Urothelium cell line (cell line): ENCODE measurements around the gene TBC1D7.

Experiments
- DNase-seq: peaks from one replicate; pipeline ENCODE4 v3.0.0; 2011; ENCODE audit warnings: low spot score, mixed read lengths
- FAIRE-seq: peaks from 2 replicates; lab custom pipeline; 2011; peaks lifted over from hg19 to GRCh38; lab: Jason Lieb, UNC

Gene TBC1D7

DNA sequence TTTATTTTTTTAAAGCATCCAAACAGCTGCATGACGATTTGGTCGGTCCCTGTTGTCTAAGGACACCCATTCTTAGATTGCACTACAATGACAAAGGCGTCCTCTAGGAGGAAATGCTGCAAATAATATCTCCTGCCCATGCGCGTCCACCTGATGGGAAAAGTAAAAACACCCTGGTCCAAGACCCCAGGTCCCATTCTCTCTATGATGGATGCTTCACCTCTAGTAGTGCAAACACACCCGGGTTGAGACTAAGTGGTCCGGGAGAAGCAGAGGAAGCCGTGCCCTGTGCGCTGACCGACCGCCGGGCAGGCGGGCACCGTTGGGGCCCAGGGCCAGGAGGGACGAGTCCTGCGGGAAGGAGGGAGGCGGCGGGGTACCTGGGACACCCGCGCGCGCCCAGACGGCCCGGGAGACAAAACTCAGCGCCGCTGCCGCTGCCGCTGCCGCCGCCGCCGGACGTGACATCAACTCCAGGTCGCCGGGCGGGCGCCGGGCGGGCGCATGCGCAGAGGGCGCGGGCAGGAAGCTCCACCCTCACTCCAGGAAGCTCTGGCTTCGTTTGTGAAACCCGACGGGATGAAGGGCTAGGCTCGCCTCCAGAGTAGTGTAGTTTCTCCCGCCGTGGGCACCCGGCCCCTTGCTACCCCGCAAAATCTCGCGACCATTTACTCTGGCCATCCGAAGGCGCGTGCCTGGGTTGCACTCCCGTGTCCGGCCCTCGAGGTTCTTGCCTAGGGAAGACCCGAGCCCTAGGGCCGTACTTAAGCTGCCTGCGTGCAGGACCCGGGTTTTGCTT is at the start of gene TBC1D7:
TBC1D7 (minus strand) TSS at position 462 of the 799 bp plus-strand sequence. CDS start 1,639 bp downstream, outside the sequence.
- FAIRE-seq = no peak
- peak; percentile 92 for DNase-seq

GRCh38 chr6:13377054-13377758 is 48.9 kb upstream of the TBC1D7 start:
- no peak for DNase-seq
- FAIRE-seq = no peak

DNA sequence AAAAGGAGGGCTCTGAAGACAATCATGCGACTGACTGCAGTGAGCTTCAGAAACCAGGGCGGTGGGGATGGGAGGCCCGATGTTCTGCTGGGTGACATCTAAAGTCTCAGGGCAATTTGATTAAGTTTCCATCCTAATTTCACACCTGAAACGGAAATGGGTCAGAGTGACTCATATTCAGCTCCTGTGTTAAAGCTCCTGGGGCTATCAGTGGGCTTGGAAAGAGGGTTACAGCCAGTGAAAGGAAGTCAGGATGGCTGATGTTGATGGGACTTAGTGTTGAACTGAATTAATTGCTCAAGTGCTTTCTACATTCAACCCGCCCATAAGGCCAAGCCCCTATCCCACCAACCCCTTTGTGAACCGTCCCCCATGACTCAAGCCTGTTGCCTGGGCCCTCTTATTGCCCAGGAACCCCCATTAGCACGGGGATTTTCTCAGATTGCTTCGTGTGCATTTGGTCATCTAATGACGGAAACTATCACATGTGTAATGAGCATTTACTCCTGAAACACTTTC is 47.1 kb upstream of the TBC1D7 start:
- no peak for FAIRE-seq
- no peak for DNase-seq

DNA sequence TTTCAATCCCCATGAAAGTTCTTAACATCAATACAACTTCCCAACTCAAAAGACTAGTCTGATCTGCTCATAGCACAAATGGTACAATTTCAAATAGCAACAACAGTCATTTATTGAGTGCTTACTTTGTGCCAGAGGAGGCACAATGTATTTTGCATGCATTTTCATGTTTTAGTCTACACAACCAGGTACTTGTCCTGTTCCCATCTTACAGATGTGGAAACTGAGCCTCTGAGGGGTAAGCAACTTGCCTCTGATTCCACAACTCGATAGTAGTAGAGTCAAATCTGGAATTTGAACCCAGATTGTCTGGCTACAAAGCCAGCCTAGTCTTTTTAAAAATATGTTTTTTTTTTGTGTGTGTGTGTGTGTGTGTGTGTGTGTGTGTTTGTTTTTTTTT is 45.6 kb upstream of the TBC1D7 start:
- FAIRE-seq (no peak), DNase-seq (no peak)

DNA sequence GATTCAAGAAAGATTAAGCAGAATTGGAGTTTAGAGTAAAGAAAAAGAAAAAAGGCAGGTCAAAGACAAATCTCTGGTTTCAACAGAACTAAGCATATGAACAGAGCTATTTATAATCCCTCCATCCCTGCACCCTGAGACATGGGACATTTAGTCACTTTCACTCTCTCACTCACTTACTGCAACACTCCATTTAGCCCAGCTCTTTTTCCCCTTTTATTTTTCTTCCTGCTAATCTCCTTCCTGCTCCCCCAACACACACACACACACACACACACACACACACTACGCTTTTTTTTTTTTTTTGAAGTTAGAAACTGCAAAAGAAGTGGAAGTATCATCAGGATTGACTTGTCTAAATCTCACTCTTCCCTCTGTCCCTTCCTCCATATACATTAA is 45.1 kb upstream of the TBC1D7 start:
- FAIRE-seq (no peak), DNase-seq (no peak)

DNA sequence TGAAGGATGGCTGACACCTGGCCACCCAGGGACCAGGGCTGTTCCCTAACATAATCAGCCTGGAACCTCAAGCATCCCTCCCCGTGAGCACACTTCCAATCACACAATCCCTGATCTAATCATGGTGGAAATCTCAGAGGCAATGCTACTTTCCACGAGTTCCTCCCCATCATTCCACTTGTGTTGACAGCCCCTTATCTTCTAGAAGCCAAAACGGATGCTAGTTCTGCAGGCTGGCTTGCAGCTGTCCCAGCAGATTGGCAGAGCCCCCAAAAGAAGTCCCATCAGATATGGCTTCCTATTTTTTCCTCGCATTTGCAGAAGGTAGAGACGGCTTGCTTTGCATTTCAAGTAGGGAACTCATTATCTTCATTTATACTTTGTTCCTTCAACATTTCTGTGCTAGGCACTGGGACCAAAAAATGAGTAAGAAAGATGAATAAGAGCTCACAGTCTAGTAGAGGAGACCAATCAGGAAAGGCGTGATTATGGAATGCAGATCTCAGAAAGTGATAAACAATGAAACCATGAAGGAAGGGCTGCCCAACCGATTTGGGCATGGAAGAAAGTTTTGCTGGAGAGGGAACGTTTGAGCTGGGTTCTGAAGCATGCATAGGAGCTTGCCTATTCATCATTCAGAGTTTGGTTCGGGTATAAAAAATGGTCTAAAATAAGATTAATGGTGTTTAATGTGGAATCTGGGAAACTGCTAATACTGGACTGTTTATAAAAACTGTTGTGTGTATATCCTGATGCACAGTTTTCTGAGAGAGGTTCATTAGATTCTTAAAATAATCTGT is 44.6 kb upstream of the TBC1D7 start:
- no peak for DNase-seq
- no peak for FAIRE-seq

DNA sequence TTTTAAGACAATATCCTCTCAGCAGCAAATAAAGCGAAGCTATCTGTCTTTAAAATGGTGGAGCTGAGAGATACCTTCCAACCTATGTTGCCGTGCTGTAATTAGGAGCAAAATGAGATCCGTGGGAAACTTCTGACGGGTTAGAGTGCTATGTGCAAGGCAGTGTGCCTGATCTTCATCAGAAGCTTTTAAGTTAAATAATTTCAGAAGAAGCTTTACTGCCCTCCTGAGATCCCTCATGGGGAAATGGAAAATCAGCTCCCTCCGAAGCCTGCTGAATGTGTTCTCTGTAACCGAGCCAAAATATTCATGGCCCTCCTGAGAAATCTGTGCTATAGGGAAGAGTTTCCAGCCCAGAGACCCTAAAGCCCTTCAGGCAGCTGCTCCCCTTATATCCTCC is 43.7 kb upstream of the TBC1D7 start:
- FAIRE-seq (no peak), DNase-seq (no peak)

DNA sequence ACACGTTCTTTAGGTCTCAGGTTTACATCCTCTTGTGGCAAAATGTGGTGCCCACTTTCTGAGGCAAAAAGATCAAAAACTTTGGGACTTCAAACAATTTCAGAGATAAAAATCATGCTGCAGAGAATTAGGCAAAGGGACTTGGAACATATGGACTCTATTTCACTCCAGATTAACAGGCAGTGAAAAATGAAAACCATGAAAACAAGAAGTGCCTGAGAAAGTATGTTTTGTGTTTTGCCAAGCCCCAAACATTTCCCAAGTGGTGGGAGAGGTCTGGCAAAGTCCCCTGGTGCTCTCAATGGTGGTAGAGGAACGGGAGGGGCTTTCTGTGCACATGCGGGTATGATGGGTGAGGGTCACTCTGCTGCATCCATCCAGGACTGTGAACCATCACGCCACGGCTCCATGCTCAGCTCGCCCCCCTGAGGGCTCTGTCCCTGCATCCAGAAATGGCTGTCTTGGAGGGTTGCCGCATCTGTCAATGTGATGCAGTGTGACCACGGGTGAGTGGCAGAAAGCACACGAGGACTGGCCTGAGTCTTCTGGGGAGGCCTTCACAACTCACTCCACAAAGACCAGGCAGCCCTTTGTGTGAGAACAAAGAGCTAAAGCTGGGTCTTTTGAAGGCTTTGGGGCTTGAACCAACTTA is 43.2 kb upstream of the TBC1D7 start:
- no peak for FAIRE-seq
- no peak for DNase-seq

DNA sequence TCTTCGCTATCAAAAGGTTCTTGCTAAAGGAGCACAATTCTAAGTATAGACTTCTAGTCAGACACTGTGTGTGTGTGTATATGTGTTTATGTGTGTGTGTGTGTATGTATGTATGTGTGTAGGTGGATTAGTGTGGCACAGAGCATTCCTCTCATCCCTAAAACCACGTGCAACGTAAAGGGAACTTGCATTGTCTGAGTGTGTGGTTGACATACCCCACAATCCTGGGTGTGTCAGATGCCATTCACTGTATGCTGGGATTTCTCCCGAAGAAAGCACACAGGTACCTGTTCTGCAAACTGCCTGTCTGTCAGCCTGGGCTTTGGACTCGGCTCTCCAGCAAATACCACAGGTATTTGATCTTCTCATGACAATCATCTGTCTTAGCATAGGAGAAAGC is 42.3 kb upstream of the TBC1D7 start:
- FAIRE-seq = no peak

GRCh38 chr6:13369591-13369990 is 41.3 kb upstream of the TBC1D7 start:
- FAIRE-seq = no peak
- no peak for DNase-seq

More for the DNA sequence above, 42.3 kb upstream of the TBC1D7 start:
- DNase-seq = no peak

GRCh38 chr6:13368731-13369115 is 40.4 kb upstream of the TBC1D7 start:
- FAIRE-seq = no peak

DNA sequence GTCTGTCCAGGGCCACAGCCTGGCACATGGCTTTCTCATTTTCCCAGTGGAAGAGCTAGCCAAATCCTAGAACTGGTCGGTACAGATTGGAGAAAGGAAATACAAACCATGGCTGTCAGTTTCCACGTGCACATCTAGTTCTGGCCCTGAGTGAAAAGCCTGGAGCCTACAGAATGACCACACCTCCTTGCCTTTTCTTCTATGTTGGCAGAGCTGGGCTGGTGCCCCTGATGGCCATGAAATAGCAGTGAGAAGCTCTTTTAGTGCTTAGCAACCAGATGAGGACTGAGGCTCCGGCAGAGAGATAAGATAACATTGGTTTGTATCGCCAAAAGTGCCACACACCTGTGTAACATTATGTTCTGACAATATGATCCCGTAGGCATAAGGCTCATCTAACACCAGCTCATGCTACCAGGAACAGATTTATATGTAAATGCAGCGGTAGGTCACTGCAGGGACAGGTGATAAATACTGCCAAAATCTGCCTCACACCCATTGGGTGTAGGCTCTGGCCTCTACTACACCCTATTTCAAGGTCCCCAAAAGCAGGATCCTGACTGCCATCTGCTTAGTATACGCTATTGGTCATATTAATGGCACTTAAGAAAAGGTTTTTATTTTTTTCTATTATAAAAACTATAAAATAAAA is 39.9 kb upstream of the TBC1D7 start:
- DNase-seq = no peak

More at GRCh38 chr6:13368731-13369115, 40.4 kb upstream of the TBC1D7 start:
- DNase-seq = no peak

DNA sequence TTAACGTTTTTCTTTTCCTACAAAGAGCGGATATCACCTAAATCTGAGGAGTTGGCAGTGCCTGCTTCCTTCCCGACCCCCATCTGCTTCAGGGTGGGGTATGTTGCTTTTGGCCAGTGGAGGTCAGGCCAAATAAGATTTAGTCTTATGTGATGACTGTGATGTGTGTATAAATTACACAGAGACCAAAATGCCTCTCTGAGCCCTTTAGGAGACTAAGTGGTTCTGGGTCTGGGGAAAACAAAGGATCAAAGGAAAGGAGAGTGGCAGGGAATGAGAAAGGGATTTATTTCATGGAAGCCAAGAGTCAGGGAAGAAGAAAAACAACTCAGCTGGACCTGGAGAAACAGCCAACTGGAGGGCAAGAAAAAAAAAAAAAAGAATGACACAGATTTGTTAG is 39.1 kb upstream of the TBC1D7 start:
- no peak for DNase-seq
- no peak for FAIRE-seq

More for the DNA sequence above, 39.9 kb upstream of the TBC1D7 start:
- FAIRE-seq = no peak

GRCh38 chr6:13365320-13365719 is 37.0 kb upstream of the TBC1D7 start:
- no peak for FAIRE-seq
- DNase-seq = no peak

- no peak for FAIRE-seq
Measured at GRCh38 chr6:13364842-13365241, 36.5 kb upstream of the TBC1D7 start.

GRCh38 chr6:13362412-13362811 is 34.1 kb upstream of the TBC1D7 start:
- no peak for FAIRE-seq
- no peak for DNase-seq

More at GRCh38 chr6:13364842-13365241, 36.5 kb upstream of the TBC1D7 start:
- no peak for DNase-seq

DNA sequence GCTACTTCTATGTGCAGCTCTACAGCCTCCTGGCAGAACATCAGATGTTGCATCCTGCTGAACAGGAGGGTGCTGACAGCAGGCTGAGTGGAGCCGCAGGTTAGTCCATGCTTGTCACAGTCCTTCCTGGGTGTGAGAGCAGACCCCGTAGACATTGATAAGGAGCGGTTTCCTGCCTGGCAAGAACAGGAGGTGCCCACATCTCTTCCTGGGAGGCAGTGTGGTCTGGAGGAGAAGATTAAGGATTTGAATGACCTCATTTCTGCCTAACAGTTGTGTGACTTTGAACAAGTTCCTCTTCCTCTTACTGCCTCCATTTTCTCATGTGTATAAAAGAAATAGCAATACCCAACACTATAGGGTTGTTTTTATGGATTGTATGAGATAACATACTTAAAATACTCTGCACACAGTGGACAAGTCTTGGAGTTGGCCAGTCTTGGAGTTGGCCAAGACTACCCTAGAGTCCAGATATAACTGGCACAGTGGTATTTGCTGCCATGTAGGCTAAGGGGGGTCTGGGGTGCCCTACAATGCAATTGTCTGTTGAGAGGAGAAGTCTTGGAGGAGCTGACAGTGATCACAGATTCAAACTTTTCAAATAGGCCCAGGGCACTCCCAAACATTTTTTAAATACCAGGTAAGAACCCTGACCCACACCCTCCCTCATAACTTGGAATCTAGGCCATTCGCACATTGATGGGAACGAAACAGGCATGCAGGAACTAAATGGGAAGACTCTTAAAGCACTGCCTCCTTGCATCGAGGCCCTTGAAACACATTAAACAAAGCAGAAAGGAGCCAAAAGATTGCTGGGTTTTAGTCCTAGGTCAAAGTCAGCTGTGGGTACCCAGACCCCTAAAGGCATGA is 32.6 kb upstream of the TBC1D7 start:
- DNase-seq = peak; percentile 17
- no peak for FAIRE-seq

DNA sequence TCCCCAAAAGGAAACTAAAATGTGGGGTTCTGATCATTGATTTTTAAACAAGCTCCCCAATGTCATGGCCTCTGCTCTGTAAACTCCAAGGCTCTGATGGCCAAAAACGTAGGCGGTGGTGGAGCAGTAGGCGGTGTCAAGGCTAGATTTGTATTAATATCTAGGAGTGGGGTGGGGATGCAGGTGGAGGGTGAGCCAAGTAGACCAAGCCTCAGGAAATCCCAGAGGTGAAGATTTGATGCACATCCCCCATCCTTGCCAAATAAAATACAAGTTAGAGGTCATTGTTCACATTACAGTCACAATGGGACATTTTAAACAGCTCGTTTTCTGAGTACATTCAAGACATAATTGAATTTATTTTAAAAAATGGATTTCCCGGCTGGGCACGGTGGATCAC is 30.9 kb upstream of the TBC1D7 start:
- no peak for FAIRE-seq
- DNase-seq = no peak

GRCh38 chr6:13358511-13358910 is 30.2 kb upstream of the TBC1D7 start:
- DNase-seq = no peak
- FAIRE-seq = no peak
